GM18858 (cell line): ENCODE data around the gene TET3.

Source experiments
- ATAC-seq: cut with Tn5 transposase; IDR thresholded peaks from one replicate; pipeline ENCODE4 v1.9.1; 2021; ENCODE audit not compliant: unreplicated experiment

TET3 gene

GRCh38 chr2:74031221-74031620 lies 46.5 kb downstream of the TET3 start:
- ATAC-seq = no peak

GRCh38 chr2:74031959-74032287 lies 47.2 kb downstream of the TET3 start:
- no peak for ATAC-seq

GRCh38 chr2:74033375-74033774 lies 48.7 kb downstream of the TET3 start:
- no peak for ATAC-seq
